ENCODE data around the gene CD28.
A peak's percentile ranks its signal among the peaks of the same experiment; 100 is the strongest.
"Not testable (repeated sequence)": the region's sequence is repeated elsewhere in the genome, so short reads cannot be mapped to it uniquely, and the experiment has no call there.

Gene CD28

GRCh38 chr2:203743441-203743981, 37.1 kb downstream of the CD28 start:
- no peak for DNase-seq (ENCODE audit: low read depth in 4 of 4, low spot score in 1 of 4)

DNA sequence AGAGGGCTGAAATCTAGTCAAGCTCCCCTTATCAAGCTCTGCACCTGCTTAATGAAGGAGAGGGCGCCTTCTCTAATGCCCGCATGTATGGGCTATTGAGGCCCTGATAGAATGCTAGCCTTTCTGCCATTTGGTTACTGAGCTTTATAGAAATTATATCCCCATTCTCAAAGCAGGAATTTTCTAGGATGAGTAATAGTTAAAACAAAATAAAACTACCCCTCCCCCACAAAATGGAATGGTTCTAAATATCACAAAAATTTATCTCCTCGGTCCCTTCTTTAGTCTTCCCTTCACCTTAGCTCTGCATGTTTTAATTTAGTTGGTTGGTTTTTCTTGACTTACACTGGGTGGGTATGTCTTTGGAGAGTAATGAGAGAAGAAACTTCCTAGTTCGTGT, 37.7 kb downstream of the CD28 start:
- DNase-seq (ENCODE audit: low read depth in 4 of 4, low spot score in 1 of 4), result no peak

GRCh38 chr2:203745267-203745666, 38.8 kb downstream of the CD28 start:
- DNase-seq (ENCODE audit: low read depth in 4 of 4, low spot score in 1 of 4), result no peak

- no peak for DNase-seq (ENCODE audit: low read depth in 4 of 4, low spot score in 1 of 4)
Observed at GRCh38 chr2:203748331-203749126, 42.1 kb downstream of the CD28 start.

DNA sequence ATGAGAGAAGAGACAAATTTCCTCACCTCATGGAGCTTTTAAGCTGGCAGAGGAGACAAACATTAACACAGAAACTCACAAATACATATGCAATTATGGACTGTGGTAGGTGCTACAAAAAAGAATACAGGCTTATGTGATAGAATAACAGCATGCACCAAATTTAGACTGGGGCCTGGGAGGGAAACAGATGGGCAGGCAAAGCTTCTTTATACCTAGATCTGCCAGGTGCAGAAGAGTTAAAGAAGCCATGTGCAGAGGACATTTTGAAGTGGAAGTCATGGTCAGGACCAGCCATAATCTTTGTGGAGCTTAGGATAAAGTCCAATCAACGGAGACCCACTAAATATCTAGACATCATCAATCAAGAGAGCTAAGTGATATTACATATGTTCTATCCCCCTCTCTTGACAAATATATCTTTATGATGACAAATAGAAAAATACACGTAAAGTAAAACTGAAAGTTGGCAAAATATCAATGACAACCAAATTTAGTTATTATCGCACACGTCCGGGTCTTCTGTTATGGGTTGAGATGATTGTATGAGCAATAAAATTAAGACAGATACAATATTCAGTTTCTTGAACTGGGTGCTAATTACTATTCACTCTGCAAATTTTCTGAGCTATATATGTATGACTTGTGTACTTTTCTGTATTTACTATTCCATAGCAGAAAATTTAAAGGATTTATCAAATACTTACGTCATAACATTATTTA, 44.1 kb downstream of the CD28 start:
- DNase-seq (ENCODE audit: low read depth in 4 of 4, low spot score in 1 of 4), result no peak

DNA sequence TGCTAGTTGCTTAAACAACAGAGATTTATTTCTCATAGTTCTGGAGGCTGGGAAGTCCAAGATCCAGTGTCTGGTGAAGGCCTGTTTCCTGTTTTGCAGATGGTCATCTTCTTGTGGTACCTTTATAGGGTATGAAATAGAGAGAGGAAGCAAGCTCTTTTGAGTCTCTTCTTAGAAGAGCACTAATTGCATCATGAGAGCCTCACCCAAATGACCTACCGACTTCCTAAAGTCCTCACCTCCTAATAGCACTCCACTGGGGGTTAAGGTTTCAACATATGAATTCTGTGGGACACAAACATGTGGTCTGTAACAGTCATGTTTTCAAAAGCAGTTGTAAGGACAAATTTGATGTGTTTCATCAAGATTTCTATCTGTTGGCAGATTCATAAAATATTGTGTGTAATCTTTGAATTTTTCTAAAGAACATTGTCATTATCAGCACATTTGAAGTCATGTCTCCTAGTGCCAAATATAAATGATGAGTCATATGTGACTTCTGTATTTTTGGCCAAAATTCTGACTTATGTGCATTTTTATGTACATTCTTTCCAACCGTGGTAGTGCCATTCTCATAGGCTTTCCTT, 45.3 kb downstream of the CD28 start:
- DNase-seq (ENCODE audit: low read depth in 4 of 4, low spot score in 1 of 4), result no peak

DNA sequence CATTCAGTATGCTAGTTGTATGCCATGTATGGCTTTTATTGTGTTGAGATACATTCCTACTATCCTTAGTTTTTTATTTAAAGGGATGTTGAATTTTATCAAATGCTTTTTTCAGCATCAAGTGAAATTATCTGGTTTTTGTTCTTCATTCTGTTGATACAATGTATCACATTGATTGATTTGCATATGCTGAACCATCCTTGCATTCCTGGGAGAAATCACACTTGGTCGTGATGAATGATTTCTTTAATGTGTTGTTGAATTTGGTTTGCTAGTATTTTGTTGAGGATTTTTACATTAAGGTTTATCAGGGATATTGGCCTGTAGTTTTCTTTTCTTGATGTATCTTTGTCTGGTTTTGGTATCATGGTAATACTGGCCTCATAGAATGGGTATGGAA, 49.7 kb downstream of the CD28 start:
- DNase-seq (ENCODE audit: low read depth in 4 of 4, low spot score in 1 of 4), result no peak

DNA sequence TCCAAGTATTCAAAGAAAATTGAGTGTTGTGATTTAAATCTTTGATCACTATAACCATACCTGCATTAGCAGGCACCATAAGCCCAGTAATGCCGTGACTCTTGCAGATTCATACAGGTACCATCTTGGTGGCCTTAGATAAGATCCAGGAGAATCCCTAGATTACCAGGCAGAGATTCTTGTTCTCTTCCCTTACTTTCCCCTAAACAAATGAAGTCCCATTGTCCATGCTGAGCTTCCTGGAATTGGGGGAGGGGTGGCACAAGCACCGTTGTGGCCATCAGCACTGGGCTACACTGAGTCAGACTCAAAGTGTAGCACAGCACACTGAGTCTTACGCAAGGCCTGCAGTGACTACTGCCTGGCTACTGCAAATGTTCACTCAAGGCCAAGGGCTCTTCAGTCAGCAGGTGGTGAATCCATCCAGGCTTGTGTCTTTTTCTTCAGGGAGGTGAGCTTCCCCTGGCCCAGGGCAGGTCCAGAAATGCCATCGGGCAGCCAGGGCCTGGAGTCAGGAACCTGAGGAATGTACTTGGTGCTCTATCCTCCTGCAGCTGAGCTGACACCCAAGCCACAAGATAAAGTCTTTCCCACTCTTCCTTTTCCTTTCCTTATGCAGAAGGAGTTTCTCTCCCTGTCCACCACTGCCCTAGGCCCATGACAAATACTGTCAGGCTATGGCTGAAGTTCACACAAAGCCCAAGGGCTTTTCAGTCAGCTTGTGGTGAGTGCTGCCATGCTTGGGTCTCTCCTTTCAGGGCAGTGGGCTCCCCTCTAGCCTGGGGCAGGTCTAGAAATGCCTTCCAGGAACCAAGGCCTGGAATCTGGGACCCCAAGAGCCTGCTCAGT, 52.6 kb downstream of the CD28 start:
- DNase-seq (ENCODE audit: low read depth in 4 of 4, low spot score in 1 of 4), result no peak

GRCh38 chr2:203759690-203760365, 53.4 kb downstream of the CD28 start:
- no peak for DNase-seq (ENCODE audit: low read depth in 4 of 4, low spot score in 1 of 4)

DNA sequence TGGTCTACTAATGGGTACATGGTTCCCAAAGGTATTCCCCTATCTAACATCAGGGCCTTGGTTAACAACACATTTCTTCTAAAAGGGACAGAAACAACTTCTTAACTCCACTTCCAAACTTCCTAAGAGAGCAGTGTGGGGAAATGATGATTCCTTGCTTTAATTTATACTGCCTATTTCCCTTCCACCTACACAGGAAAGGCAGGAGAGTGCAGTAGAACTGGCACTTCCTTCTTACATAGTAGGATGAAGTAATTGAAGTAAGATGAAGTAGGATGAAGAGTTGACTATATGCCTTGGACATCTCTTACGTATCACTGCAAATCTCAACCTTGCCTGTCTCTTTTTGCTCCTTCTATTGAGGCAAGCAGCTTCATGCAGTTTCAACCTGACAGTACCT, 54.7 kb downstream of the CD28 start:
- no peak for DNase-seq (ENCODE audit: low read depth in 4 of 4, low spot score in 1 of 4)

DNA sequence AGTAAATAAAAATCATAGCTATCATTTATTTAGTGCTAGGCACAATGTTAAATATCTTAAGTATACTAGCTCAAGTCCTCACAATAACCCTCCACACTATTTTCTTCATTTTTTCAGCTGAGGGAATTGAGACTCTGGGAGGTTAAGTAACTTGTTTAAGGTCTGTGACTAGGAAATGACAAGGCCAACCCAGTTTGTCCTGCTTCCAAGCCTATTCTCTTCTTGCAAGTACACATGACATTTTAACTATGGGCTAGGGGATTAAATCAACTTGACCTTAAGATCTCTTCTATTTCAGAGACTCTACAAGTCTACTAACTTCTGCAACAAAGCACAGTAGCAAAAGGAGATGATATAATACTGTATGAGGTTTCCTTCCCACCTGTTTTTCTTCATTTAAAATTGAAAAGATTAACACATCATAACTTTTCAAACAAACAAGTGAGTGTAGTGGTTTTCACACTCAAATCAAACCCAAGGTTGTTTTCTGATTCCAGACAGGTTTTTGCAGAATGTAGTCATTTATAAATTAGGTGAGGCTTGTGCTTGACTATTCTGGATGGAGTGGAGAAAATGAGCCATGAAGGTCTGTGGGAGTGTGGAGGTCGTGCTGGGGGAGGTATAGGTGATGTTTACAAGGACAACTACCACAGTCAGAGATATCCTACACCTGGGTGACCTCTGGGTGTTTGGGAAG, 57.0 kb downstream of the CD28 start:
- peak in 1 of 4 experiments; percentile 23 for DNase-seq (ENCODE audit: low read depth in 4 of 4, low spot score in 1 of 4)

GRCh38 chr2:203763938-203764664, 57.7 kb downstream of the CD28 start:
- DNase-seq (ENCODE audit: low read depth in 4 of 4, low spot score in 1 of 4), result no peak

GRCh38 chr2:203772456-203773165, 66.2 kb downstream of the CD28 start:
- DNase-seq (ENCODE audit: low read depth in 4 of 4, low spot score in 1 of 4), result no peak

DNA sequence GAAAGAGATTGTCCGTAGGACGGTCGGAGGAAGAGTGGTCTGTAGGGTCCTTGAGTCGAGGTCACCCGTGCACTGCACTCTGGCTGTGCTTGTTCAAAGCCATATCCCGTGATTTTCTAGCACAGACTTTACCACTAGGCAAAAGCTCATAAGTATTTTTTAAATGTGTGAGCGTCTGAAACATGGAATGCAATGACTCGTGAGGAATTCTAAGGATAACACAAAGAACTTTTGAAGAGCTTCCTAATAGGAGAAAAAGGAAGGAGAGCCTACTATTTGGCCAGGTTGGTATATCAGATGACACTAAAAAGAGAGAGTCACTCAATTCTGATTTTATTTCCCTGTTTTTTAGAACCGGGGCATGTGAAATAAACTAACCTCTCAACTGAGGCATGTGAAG, 68.3 kb downstream of the CD28 start:
- DNase-seq (ENCODE audit: low read depth in 4 of 4, low spot score in 1 of 4), result no peak

- DNase-seq (ENCODE audit: low read depth in 4 of 4, low spot score in 1 of 4), result no peak
Observed at GRCh38 chr2:203775684-203776083, 69.2 kb downstream of the CD28 start.

DNA sequence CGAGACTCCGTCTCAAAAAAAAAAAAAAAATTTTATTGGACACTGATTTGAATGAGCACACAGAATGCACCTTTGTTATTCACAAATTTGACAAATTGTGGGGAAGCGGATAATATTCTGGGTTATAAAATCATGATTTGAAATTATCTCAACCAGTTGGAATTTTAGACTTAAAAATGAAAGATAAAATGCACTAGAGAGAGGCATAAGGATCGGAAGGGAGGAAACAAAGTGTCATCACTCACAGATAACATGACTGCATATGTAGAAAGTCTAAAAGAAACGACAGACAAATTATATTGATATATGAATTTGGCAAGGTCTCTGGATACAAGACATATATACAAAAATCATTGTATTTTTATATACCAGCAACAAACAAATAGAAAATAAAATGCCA, 70.6 kb downstream of the CD28 start:
- DNase-seq (ENCODE audit: low read depth in 4 of 4, low spot score in 1 of 4), result no peak

DNA sequence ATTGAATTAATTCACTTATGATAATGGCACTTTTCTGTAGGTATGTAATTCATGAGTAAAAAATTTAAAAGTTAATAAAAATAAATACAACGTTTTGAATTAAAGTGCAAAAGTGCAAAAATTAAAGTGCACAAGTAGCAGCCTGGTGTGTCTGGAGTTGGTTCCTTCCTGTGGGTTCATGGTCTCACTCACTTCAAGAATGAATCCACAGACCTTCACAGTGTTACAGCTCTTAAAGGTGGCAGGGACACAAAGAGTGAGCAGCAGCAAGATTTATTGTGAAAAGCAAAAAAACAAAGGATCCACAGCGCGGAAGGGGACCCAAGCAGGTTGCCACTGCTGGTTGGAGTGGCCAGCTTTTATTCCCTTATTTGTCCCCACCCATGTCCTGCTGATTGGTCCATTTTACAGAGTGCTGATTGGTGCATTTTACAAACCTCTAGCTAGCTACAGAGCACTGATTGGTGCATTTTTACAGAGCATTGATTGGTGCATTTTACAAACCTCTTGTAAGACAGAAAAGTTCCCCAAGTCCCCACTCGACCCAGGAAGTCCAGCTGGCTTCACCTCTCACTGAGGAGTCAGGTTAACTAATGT, 73.1 kb downstream of the CD28 start:
- DNase-seq (ENCODE audit: low read depth in 4 of 4, low spot score in 1 of 4), result not testable (repeated sequence)

GRCh38 chr2:203780231-203780630, 73.8 kb downstream of the CD28 start:
- no peak for DNase-seq (ENCODE audit: low read depth in 4 of 4, low spot score in 1 of 4)

Measured in stimulated activated CD4-positive, alpha-beta T cell treated with anti-CD3 and anti-CD28 coated beads, Interleukin-1b, Interleukin-23, amount 100 ng/mL, for 24 hours (primary cell).